HG02588 (cell line): ENCODE measurements around the gene ELFN1.

Experiments used
- ATAC-seq: cut with Tn5 transposase; IDR thresholded peaks from one replicate; pipeline ENCODE4 v1.9.1; 2021; ENCODE audit warnings: mild to moderate bottlenecking, moderate library complexity; ENCODE audit not compliant: unreplicated experiment

ELFN1 gene

DNA sequence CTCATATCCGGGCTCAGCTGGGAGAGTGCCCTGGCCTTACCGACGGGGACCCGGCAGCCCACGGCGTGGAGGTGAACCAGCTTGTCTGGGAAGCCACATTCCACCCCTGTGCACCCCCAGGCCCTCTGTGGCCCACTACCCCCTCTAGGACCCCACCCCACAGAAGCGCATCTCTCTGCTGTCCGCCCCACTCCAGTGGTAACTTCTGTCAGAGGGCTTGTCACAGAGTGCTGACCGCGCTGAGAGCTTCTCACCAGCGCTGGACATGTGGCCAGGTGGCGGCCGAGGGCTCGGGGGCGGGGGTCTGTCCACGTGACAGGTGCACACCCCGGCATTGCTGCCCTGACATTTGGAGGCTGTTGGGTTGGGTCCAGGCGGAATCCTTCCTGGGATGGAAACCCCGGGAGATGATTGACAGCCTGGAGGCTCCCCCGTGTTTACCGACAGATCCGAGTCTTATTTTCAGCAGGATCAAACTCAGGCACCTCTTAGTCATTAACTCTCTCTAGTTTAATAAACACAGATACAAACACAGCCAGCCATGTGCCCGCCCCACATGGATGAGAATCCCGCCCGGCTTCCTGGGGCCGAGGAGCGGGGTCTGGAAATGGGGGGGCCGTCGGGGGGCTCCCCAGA lies 5.1 kb downstream of the ELFN1 start:
- no peak for ATAC-seq

DNA sequence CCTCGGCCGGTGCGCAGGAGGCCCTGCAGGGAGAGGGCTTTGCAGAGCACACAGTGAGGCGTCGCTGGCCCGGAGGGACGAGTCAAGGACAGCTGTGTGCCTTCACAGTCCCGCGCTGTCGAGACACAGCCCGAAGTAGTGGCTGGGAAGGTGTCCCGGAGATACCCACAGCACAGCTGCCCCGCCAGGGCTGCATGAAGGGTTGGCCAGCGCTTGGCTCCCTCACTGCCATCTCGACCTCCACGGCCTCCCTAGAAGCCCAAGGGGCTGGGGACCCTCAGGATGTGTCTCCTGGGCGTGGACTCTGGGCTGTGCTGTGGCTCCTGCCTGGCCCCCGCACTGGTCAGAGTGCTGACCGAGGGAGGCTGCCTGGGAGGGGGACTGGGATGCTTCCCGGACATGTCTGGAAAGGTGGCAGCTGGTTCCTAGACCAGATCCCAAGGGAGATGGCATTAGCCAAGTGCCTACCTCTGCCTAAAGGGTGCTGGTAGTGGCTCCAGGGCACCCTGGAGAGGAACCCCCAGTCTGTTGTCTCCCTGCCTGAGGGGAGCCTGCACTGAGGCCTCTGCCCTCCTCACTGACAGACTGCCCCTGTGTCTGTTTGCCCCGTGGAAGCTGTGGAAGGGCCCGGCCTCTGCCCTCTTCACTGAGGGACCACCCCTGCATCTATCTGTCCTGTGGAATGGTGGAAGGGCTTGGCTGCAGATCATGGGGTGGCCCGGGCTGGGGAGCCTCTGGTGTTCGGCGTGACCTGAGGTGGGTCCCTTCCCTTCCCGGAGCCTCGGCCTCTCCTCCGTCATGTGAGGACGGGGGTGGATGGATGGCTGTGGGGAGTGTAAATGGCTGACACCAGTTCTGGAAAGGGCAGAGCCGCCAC lies 5.8 kb downstream of the ELFN1 start:
- ATAC-seq = no peak

DNA sequence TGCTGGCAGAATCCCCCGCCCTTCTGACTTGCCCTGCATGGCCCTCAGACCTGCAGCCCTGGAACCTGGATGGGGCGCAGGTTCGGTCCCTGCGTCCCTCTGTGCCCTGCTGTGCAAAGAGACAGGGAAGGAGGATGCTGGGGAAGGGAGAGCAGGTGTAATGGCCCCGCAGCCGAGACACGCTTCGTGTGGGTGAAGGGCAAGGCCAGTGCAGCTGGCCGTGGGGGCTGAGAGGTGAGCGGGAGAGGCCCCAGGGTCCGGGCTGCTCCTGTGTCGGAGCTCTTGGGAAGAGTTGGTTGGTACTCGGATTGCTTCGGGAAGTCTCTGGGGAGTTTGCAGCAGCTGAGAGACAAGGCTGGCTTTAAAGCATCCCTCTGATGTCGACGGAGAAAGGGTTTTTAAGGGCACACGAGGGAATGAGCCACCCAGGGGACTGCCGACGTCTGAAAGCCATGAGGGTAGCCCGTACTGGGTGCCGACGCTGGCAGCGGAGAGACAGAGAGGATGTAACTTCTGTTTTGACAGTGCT lies 6.5 kb downstream of the ELFN1 start:
- no peak for ATAC-seq

DNA sequence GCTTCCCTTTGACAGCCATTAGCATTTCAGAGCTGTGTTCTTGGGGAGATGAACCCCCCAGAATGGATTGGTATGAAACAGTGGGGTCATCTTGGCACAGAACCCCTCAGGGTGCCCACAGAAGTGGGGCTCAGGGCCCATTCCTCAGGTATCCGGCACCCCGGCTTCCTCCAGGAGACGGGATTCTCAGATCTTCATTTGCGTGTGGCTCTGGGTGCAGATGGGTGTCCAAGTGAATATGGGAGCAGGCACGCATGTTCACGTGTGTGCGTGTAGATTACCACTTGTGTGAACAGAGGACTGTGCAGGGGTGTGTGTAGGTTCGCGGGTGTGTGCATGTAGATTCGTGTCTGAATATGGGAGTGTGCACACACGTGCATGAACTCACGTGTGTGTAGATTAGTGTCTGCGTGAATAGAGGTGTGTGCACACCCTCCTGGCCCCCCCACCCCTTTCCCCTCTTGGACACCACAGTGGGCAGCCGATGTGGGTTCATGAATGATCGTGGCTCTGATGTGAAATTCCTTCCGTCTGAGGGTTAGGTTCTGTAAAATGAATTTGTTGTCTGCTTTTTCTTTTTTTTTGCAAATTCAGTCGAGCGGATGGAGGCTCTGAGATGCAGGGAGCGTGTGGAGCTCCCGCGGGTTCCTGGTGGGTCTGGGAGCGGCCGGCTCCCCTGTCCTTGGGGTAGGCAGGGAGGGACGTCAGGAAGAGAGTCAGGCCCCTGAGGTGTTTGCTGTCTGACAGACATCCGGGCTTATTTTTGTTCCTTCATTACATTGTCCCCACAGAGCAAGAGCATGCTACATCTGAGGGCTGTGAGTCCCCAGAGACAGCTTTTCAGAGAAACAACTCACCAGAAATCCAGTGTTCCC lies 7.4 kb downstream of the ELFN1 start:
- ATAC-seq = no peak

DNA sequence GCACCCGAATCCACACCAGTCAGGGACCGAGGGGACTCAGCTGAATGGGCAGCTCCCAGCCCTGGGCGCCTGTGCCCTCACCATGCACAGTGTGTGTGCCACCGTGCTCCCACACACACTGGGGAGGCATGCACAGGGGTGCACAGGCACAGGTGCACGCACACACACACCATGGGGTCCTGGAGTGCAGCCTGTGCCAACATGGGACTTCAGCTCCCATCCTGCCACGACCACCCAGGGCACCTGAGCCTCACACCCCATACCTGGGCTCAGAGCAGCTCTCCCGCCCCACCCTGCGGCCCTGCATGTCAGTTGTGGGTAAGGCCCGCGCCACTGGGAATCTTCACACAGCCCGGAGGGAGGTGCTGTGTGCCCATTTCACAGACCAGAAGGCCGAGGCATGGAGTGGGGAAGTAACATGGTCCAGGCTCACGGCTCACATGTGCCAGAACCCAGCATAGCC lies 8.0 kb downstream of the ELFN1 start:
- ATAC-seq = no peak

DNA sequence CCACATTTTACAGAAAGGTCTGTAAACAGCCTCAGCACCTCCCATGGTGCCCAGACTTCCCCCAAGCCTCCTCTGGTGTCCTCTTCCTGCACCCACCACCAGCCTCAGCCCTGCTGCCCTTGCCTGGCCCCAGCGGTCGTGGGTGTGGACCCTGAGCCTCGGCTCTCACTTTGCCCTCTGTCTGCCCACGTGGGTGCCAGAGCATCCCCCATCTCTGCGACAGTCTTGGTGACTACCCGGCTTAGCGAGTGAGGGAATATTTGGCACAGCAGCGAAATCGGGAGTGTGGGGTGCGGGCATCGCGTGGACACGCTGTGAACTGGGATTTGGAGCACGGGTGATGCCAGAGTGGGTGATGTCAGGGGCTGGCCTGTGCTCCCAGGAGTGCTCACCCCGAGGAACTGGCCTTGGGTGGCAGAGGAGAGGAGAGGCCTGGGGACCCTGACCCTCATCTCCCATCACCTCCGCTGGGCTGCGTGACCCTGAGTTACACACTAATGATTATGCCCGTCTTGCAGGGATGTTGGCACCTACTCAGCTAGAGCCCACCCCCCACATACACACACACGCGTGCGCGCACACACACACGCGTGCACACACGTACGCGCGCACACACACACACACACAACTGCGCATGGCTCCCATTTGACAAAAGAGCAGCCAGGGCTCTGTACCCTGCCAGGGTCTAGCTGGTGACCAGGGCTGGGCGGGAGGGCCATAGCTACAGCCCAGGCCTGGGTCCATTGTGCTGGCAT lies 8.7 kb downstream of the ELFN1 start:
- no peak for ATAC-seq

DNA sequence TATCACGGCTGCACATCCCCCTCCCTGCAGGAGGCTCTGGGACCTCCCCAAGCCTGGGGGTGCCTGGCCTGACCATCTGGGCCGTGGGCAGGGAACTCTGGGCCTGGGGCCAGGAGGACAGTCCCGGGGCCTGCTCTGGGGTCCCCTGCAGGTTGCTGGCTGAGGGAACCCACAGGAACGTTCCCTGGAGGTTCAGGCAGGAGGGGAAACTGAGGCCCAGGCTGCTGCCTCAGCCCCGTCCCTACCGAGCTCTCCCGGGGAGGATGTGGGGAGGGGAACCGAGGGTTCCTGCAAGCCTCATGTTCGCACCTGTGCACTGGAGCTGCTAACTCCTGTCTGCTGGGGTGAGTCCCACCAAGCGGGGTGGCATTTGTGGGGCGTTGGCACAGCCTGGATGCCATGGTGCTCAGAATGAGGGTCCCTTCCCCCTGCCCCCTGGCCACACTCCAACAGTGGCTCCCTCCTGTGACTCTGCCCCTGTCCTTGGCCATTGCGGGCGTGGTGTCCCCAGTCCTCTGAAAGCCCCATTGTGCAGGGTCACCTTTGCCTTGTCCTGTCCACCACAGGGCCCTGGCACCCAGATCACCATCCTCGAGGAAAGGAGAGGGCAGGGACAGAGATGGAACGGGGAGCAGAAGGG lies 9.4 kb downstream of the ELFN1 start:
- ATAC-seq = no peak

DNA sequence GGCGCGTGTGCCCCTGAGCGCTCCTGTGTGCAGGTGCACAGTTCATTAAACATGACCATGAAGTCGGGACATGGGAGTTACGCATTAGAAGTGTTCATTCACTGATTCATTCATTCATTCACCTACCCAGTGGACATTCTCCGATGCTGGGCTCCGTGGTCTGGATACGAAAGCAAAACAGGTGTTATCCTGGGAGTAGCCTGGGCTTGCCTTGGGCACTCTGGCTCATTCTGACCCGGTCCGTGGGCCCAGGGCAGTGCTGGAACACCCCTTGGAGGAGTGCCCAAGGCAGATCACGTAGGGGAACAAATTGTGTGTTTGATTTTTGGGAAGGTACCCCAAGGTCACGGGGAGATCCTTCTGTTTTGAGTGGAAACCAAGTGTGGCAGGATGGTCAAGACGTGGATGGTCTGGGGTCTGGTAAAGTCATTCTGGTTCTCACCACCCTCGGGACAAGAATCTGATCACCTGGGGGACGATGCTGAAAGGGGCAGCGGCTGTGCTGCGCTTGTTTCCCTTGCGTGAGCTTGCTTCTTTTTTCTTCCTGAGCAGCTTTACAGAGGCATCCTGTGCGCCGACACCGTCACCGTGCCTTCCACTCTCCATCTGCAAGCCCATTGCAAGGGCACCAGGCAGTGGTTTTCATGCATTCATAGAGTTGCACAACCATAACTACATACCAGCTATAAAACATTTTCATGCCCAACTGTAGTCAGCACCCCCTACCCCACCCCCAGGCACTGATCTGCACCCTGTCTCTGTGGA lies 10.1 kb downstream of the ELFN1 start:
- ATAC-seq = no peak

DNA sequence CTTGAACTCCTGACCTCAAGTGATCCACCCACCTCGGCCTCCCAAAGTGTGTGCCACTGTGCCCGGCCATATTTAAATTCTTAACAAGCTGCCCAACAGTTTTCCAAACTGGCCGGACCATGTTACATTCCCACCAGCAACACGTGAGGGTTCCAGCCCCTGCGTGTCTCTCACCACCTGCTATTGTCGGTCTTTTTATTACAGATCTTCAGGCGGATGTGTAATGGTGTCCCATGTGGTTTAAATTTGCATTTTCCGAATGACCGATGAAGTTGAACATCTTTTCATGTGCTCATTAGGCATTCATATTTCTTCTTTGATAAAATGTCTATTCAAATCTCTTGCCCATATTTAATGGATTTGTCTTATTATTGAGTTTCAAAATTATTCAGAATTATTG lies 11.5 kb downstream of the ELFN1 start:
- ATAC-seq = no peak

DNA sequence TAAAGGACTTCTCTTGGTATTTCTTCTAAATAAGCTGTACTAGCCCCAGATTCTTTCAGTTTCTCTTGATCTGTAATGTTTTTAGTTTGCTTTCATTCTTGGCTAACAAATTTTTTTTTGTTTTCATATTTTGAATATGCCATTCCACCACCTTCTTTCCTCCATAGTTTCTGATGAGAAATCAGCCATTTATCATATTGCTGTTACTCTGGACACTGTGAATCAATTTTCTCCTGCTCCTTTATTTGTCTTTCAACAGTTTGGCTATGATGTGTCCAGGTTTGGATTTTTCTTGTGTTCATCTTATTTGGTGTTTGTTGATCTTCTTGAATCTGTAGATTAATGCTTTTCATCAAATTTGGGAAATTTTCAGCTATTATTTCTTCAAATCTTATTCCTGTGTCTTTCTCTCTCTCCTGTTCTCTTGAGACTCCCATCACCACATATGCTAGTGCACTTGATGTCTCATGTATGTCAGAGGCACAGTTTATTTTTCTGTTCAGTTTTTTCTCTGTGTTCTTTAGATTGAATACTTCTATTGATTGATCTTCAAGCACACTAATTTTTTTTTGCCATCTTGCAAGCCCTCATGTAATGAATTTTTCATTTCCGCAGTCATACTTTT lies 15.0 kb downstream of the ELFN1 start:
- no peak for ATAC-seq

DNA sequence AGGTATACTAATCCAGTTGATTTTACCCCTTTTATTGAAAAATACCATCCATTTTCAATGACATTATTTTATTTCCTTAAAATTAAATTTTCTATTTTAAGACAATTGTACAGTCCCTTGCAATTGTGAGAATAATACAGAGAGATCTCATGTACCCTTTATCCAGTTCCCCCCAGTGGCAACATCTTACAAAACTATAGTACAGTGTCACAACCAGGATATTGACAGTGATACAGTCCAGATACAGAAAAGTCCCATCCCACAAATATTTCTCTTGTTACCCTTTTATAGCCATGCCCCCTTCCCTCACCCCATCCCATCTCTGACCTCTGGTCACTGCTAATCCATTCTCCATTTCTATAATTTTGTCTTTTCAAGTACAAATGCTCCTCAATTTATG lies 18.5 kb downstream of the ELFN1 start:
- ATAC-seq = no peak

DNA sequence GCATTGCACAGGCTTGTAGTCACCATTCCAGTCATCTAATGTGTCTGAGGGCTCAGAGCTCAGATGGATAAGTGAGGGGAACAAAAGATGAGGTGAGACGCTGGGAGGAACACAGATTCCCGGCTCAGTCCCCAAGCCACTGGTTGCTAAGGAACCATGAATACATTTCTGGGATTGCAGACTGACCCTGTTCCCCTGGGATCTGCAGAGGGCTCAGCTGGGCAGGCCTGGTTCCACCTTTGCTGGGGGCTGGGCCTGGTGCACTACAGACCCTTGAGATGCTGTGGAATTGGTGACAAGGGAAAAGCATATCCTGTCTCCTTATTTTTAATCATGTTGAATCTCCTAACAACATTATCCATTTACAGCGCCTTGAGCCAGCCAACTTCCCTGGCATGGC lies 19.2 kb downstream of the ELFN1 start:
- ATAC-seq = no peak

DNA sequence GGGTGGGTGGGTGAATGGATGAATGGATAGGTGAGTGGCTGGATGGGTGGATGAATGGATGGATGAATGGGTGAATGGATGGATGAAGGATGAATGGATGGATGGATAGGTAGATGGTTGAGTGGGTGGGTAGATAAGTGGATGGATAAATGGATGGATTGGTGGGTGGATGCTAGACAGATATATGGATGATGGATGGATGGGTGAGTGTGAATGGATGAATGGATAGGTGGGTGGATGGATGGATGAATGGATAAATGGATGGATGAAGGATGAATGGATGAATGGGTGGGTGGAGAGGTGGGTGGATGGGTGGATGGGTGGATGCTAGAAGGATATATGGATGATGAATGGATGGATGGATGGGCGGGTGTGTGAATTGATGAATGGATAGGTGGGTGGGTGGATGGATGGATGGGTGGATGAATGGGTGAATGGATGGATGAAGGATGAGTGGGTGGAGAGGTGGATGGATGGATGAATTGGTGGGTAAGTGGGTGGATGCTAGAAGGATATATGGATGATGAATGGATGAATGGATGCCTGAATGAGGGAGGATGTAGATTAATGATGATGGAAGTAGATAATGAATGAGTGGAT lies 20.4 kb downstream of the ELFN1 start:
- ATAC-seq = no peak

DNA sequence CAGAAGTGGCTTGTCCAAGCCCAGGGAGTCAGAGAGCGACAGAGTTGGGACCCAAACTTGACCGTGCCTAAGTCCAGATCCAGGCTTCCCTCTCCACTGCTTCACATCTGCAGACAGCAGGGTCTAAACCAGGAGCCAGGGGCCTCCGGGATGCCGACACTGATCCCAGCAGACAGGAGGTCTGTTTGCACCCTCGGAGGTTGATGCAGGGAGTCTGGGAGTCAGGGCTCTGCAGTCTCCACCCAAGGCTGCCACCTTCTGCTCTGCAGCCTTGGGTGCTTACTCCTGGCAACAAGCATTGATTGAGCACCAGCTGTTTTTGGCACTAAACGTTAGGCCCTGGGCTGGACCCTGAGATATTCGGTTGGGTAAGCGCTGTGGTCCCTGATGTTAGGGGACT lies 21.0 kb downstream of the ELFN1 start:
- no peak for ATAC-seq

DNA sequence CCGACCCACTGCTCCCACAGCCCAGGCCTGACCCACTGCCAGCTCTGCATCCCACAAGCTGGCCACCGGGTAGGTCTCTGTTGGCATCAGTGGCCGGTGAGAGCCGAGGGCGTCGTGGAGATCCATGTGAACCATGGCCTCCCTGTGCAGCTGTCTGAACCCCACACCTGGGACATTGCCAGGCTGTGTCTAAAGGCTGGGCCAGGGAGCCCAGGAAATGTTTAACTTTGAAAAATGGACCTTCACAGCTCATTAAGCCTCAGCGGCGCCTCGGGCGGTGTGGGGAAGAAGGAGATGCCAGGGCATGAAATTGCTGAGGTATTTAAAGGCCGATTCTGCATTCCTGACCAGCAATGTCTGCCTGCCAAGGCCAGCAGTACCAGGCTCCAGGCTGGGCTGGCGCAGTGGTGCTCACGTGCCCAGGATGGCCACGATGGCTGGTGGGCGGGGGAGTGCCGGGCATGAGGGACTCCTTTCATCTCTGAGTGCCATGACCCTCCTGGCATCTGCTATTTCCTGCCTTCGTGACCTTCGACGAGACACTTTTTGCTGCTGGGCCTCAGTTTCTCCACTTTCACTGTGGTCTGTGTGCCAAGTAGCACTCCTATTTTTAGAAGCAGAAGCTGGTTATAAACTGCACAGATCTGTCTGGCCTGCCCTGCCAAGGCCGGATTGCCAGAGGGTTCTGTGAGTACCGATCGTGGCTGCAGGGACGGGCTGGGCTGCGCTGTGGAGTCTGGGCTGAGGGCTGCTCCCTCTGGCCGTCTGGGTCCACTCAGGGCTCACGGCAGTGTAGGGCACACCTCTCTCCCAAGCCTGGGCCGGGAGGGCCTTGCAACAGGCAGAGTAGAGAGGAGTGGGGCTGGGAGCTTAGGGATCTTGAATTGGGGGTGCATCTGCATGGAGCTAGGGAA lies 21.8 kb downstream of the ELFN1 start:
- ATAC-seq = no peak

DNA sequence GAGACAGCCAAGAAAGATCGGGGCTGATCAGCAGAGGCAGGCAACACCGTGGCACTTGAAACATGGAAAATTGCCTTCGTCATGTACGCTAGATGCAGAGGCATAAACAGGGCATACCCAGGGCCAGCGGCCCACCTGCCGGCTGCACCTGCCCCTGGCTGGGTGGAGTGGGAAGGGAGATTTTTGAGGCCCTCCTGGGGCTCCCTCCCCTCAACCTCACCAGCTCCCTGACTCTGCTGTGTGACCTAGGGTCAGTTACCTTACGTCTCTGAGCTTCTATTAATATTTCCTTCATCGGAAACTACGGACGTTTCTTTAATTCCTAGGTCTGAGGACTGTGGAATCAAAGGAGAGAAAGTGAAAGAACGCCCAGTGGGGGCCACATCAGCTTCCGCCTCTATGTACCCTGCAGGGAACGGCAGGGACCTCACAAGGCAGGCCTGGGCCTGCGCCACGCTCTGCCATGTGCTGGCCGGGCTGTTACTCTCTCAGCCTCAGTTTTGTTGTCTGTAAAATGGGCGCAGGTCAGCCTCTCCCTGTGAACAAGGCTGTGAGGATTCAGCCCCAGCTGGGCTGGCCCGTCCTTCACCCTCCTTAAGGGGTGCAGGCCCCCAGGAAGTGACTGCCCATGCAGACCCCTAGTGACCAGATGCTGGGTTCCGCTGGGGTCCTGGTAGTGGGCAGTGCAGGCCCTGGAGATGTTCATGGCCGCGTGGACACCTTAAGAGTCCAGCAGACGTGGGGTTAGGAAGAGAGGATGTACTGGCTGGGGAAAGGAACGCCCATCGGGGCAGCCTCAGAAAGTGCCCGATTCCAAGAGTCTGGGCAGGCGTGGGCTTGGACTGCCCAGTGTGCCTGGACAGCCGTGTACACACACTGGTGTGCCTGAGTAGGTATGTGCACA lies 22.7 kb downstream of the ELFN1 start:
- ATAC-seq = no peak
